CD14-positive monocyte (primary cell): Measurements from ENCODE around the gene RAI1. TPM values are rescaled to one million over a fixed set of nuclear protein-coding genes. Genes with fewer than 3 reads are reported as not detected.
A peak's percentile ranks its signal among the peaks of the same experiment; 100 is the strongest.

ENCODE experiments used
- DNase-seq, 3 donors: peaks; one replicate each; pipeline ENCODE4 v3.0.0-alpha.2; 2011 to 2022
- H2AFZ ChIP-seq: 2 replicates; pipeline ENCODE4 v1.6.0; 2012; ENCODE audit warnings: mild to moderate bottlenecking, low read depth, low read length, inconsistent platforms; ENCODE audit not compliant: insufficient read depth, poor library complexity, severe bottlenecking
- H3K27ac ChIP-seq, 2 donors: 1 replicate in 1 of 2; 2 replicates in 1 of 2; pipeline ENCODE4 v1.5.1; 2012 to 2013; ENCODE audit warnings: low read length in 2 of 2, control low read depth in 1 of 2, inconsistent platforms in 1 of 2, low read depth in 1 of 2, mild to moderate bottlenecking in 1 of 2
- H3K27me3 ChIP-seq, 2 donors: one replicate each; pipeline versions ENCODE4 v1.6.0 to v1.6.1; 2011 to 2013; ENCODE audit warnings: low read length in 2 of 2; ENCODE audit not compliant: control insufficient read depth in 2 of 2, insufficient read depth in 2 of 2
- H3K36me3 ChIP-seq, 2 donors: replicated peaks in 1 of 2; 1 replicate in 1 of 2; 2 replicates in 1 of 2; pipeline versions ENCODE4 v1.5.1 to v1.6.1; 2012 to 2013; ENCODE audit warnings: low read length in 2 of 2, control low read depth in 1 of 2, inconsistent platforms in 1 of 2, mild to moderate bottlenecking in 1 of 2; ENCODE audit not compliant: insufficient read depth in 2 of 2, control insufficient read depth in 1 of 2
- H3K4me1 ChIP-seq, 2 donors: 1 replicate in 1 of 2; 2 replicates in 1 of 2; pipeline versions ENCODE4 v1.5.1 to v1.6.1; 2012 to 2013; ENCODE audit warnings: low read length in 2 of 2, control low read depth in 1 of 2, inconsistent platforms in 1 of 2, mild to moderate bottlenecking in 1 of 2, moderate library complexity in 1 of 2; ENCODE audit not compliant: insufficient read depth in 2 of 2, control insufficient read depth in 1 of 2
- H3K4me2 ChIP-seq: replicated peaks from 2 replicates; pipeline ENCODE3; 2012; ENCODE audit warnings: low read length, moderate library complexity, mild to moderate bottlenecking; ENCODE audit not compliant: poor library complexity, severe bottlenecking; ENCODE audit errors: extremely low read depth
- H3K4me3 ChIP-seq, 3 experiments: fragments of 200-600 bp in 1 of 3; sonication (generic) in 1 of 3; replicated peaks in 1 of 3; 1 replicate in 2 of 3; 2 replicates in 1 of 3; pipeline ENCODE4 v1.5.1; 2011 to 2013; ENCODE audit warnings: low read length in 3 of 3, mild to moderate bottlenecking in 3 of 3, control low read depth in 2 of 3, low read depth in 2 of 3, inconsistent platforms in 1 of 3, moderate library complexity in 1 of 3
- H3K79me2 ChIP-seq: 2 replicates; pipeline ENCODE4 v1.6.0; 2012; ENCODE audit warnings: mild to moderate bottlenecking, control low read depth, inconsistent platforms, low read length, moderate library complexity; ENCODE audit not compliant: insufficient read depth
- H3K9ac ChIP-seq: 2 replicates; pipeline ENCODE4 v1.6.0; 2017; ENCODE audit warnings: low read length, mild to moderate bottlenecking; ENCODE audit not compliant: insufficient read depth, poor library complexity, severe bottlenecking
- H3K9me3 ChIP-seq, 2 donors: replicated peaks in 1 of 2; 1 replicate in 1 of 2; 2 replicates in 1 of 2; pipeline versions ENCODE4 v1.5.1 to v1.6.1; 2012 to 2013; ENCODE audit warnings: low read length in 2 of 2, control low read depth in 1 of 2; ENCODE audit not compliant: control insufficient read depth in 1 of 2, insufficient read depth in 1 of 2
- H4K20me1 ChIP-seq: 2 replicates; pipeline ENCODE4 v1.6.0; 2012; ENCODE audit warnings: mild to moderate bottlenecking, low read length, control low read depth, moderate library complexity; ENCODE audit not compliant: insufficient read depth
- H3K27ac Mint-ChIP-seq, 7 donors: one replicate each; pipeline ENCODE4 v1.8.0; 2020; ENCODE audit warnings: mild to moderate bottlenecking in 7 of 7, mixed read lengths in 7 of 7, moderate library complexity in 6 of 7, inconsistent platforms in 2 of 7
- H3K27me3 Mint-ChIP-seq, 3 donors: one replicate each; pipeline ENCODE4 v1.8.0; 2021 to 2022; ENCODE audit warnings: low read depth in 3 of 3, mild to moderate bottlenecking in 3 of 3, mixed read lengths in 3 of 3, moderate library complexity in 3 of 3, inconsistent platforms in 1 of 3
- H3K36me3 Mint-ChIP-seq, 2 donors: one replicate each; pipeline ENCODE4 v1.8.0; 2020; ENCODE audit warnings: mixed read lengths in 2 of 2, inconsistent platforms in 1 of 2, mild to moderate bottlenecking in 1 of 2
- H3K4me1 Mint-ChIP-seq: one replicate; pipeline ENCODE4 v1.8.0; 2020; ENCODE audit warnings: mild to moderate bottlenecking, mixed read lengths
- H3K4me3 Mint-ChIP-seq, 2 donors: one replicate each; pipeline ENCODE4 v1.8.0; 2020; ENCODE audit warnings: mild to moderate bottlenecking in 2 of 2, mixed read lengths in 2 of 2, moderate library complexity in 1 of 2
- H3K9me3 Mint-ChIP-seq, 7 donors: one replicate each; pipeline ENCODE4 v1.8.0; 2020 to 2022; ENCODE audit warnings: mixed read lengths in 7 of 7, mild to moderate bottlenecking in 6 of 7, moderate library complexity in 6 of 7, inconsistent platforms in 2 of 7
- WGBS: methylation state at CpG from one replicate; pipeline ENCODE4 v1.1.5; 2013; ENCODE audit warnings: missing lambda C conversion rate; ENCODE audit not compliant: insufficient coverage; 5-methylcytosine and 5-hydroxymethylcytosine counted together
- intact Hi-C, 2 donors: fragments of 100-400 bp; cut with micrococcal nuclease; formaldehyde crosslinking; loops; one replicate each; pipeline versions ENCODE4 v1.15.0 to v1.15.1; 2023
- polyA plus RNA-seq, 3 donors: library from polyadenylated mRNA; depleted of rRNA in 1 of 3; unstranded in 2 of 3; stranded (reverse) in 1 of 3; fragments of 300-500 nt in 2 of 3; fragments of >200 nt in 1 of 3; fragmentation: Illumina TruSeq in 2 of 3; gene quantifications; 1 replicate in 2 of 3; 2 replicates in 1 of 3; pipeline ENCODE4 v1.2.3, GENCODE V29; 2012 to 2021
- TF ChIP-seq, protein P1 (sequence below): fragments of 200-600 bp; IDR thresholded peaks from one replicate; pipeline ENCODE4 v1.8.0; 2022; ENCODE audit warnings: antibody characterized with exemption, mild to moderate bottlenecking

RAI1 gene
- polyA plus RNA-seq, 3 donors: 0.89 to 4.4 (median 1.5) TPM

DNA sequence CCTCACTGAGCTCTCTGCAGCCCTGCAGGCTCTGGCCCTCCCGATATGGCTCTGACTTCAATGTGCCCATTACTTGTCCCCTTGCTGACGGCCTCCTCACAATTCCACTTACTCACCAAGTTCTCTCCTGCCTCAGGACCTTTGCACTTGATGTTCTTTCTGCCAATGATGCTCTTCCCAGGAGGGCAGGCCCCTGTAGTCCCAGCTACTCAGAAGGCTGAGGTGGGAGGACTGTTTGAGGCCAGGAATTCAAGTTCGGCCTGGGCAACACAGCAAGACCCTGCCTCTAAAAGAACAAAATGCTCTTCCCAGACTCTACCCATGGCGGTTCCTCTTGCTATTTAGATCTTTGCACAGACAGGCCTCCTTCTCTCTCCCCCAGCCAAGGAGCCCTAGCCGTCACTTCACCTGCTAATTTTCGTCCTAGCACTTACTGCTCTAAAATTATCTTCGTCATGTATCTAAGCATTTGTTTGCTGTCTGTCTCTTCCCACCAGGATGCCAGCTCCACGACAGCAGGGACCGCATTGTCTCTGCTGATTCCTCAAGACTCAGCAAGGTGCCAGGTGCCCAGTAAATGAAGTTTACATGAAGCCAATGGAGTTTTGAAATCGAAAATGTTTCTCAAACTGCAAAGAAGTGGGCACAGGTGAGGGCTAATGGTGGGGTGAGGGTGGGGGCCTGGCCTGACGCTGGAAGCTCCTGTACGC lies 626 bp upstream of the RAI1 start:
- peaks cover 32% of the 10 kb centered on the region for H3K4me1 Mint-ChIP-seq
- no peaks in the 10 kb centered on the region for H3K36me3 ChIP-seq
- DNase-seq: no peak
- H3K4me2 ChIP-seq: peak overlapping the region; percentile 87
- peaks cover 3 to 15% (median 4%) of the 10 kb centered on the region in 3 donors for H3K27me3 Mint-ChIP-seq
- H3K36me3 Mint-ChIP-seq: peaks cover 6 to 13% of the 10 kb centered on the region in 2 donors
- peaks cover 15 to 30% of the 10 kb centered on the region in 2 donors for H3K4me1 ChIP-seq
- peaks cover 39% of the 10 kb centered on the region for H3K79me2 ChIP-seq
- TF ChIP-seq, protein P1, sequence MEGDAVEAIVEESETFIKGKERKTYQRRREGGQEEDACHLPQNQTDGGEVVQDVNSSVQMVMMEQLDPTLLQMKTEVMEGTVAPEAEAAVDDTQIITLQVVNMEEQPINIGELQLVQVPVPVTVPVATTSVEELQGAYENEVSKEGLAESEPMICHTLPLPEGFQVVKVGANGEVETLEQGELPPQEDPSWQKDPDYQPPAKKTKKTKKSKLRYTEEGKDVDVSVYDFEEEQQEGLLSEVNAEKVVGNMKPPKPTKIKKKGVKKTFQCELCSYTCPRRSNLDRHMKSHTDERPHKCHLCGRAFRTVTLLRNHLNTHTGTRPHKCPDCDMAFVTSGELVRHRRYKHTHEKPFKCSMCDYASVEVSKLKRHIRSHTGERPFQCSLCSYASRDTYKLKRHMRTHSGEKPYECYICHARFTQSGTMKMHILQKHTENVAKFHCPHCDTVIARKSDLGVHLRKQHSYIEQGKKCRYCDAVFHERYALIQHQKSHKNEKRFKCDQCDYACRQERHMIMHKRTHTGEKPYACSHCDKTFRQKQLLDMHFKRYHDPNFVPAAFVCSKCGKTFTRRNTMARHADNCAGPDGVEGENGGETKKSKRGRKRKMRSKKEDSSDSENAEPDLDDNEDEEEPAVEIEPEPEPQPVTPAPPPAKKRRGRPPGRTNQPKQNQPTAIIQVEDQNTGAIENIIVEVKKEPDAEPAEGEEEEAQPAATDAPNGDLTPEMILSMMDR: no peak
- H3K27ac Mint-ChIP-seq: peak overlapping the region in 2 of 7 donors; percentile 42 to 48
- peak overlapping the region; percentile 19 for H2AFZ ChIP-seq
- H3K4me3 Mint-ChIP-seq: peak overlapping the region; percentile 60 to 63
- no peak overlapping the region for H3K9ac ChIP-seq
- no peaks in the 10 kb centered on the region for H3K27me3 ChIP-seq
- peak overlapping the region in 1 of 3 experiments; percentile 87 for H3K4me3 ChIP-seq
- intact Hi-C loops: loop anchor here in 1 of 2 donors (2.0 to 10.0 kb wide), 4 partner anchors 72 to 357 kb away; partner anchors contain the start of genes ATPAF2, GID4 and SREBF1
- no peak overlapping the region for H3K27ac ChIP-seq
- whole genome bisulfite sequencing: 56% methylated on average over 11 of the region's 12 CpGs
- peaks cover 18% of the 10 kb centered on the region for H4K20me1 ChIP-seq
- H3K9me3 Mint-ChIP-seq: peaks cover 0 to 2% (median 0%) of the 10 kb centered on the region in 7 donors
- no peaks in the 10 kb centered on the region for H3K9me3 ChIP-seq

DNA sequence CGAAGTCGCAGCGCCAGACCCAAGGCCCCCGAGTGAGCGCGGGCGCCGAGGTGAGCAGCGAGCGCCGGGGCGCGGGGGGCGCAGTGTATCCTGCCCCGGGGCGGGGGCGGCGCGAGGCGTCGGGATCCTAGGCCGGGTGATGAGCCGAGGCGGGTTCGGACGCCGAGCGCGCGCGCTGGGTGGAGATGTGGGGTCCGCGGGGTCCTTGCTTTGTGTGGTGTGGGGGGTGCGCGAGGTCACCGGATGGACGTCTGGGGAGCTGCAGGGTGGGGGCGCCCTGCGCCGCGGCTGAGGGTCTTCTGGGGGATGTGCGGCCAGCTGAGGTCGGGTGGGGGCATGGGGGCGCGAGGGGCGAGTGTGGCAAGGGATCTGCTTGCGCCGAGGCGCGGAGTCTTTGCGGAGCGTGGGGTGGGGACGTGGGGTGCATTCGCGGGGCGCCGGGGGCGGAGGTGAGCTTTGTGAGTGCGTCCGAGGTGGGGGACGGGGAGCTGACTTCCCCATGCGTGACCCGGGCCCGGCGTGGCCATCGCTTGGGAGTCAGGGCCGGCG lies 560 bp downstream of the RAI1 start:
- H3K27ac Mint-ChIP-seq: peak overlapping the region; percentile 73 to 95 (median 89)
- under 1% methylated on average over 65 of the region's 68 CpGs for WGBS
- no peaks in the 10 kb centered on the region for H3K27me3 ChIP-seq
- H3K79me2 ChIP-seq: peaks cover 51% of the 10 kb centered on the region
- intact Hi-C loops: loop anchor here in 1 of 2 donors (2.0 to 10.0 kb wide), 4 partner anchors 70 to 355 kb away; partner anchors contain the start of genes ATPAF2, GID4 and SREBF1
- H3K4me3 ChIP-seq: peak overlapping the region; percentile 50 to 87 (median 66)
- no peaks in the 10 kb centered on the region for H3K9me3 ChIP-seq
- peak overlapping the region; percentile 75 to 89 for H3K27ac ChIP-seq
- peaks cover 10 to 13% of the 10 kb centered on the region in 2 donors for H3K36me3 Mint-ChIP-seq
- peak in 1 of 3 donors; percentile 27 for DNase-seq
- H2AFZ ChIP-seq: peak overlapping the region; percentile 69
- peaks cover 29% of the 10 kb centered on the region for H4K20me1 ChIP-seq
- peaks cover 15 to 37% of the 10 kb centered on the region in 2 donors for H3K4me1 ChIP-seq
- H3K4me2 ChIP-seq: peak overlapping the region; percentile 87
- H3K4me1 Mint-ChIP-seq: peaks cover 35% of the 10 kb centered on the region
- H3K4me3 Mint-ChIP-seq: peak overlapping the region; percentile 90 to 92
- TF ChIP-seq, protein P1: no peak
- H3K9me3 Mint-ChIP-seq: peaks cover 0 to 3% (median 0%) of the 10 kb centered on the region in 7 donors
- peak overlapping the region; percentile 91 for H3K9ac ChIP-seq
- H3K36me3 ChIP-seq: no peaks in the 10 kb centered on the region
- H3K27me3 Mint-ChIP-seq: peaks cover 2 to 10% (median 6%) of the 10 kb centered on the region in 3 donors
